Suprapubic skin (tissue), 4 donors: ENCODE measurements around the gene EHMT2. TPM values are rescaled to one million over a fixed set of nuclear protein-coding genes. Genes with fewer than 3 reads are reported as not detected.

Source experiments
- DNase-seq, 2 donors: peaks; one replicate each; pipeline ENCODE4 v3.0.0-alpha.2; 2019; ENCODE audit warnings: low spot score in 2 of 2
- H3K27ac ChIP-seq: fragments of 200-600 bp; sonication (generic); one replicate; pipeline ENCODE4 v1.5.1; 2019
- H3K27me3 ChIP-seq: fragments of 200-600 bp; sonication (generic); one replicate; pipeline ENCODE4 v1.5.1; 2019
- H3K36me3 ChIP-seq: fragments of 200-600 bp; sonication (generic); one replicate; pipeline ENCODE4 v1.5.1; 2019
- H3K4me1 ChIP-seq: fragments of 200-600 bp; sonication (generic); one replicate; pipeline ENCODE4 v1.5.1; 2019
- H3K4me3 ChIP-seq: fragments of 200-600 bp; sonication (generic); one replicate; pipeline ENCODE4 v1.5.1; 2019; ENCODE audit warnings: mild to moderate bottlenecking
- H3K9me3 ChIP-seq: fragments of 200-600 bp; sonication (generic); one replicate; pipeline ENCODE4 v1.5.1; 2019
- EP300 ChIP-seq: sonication (generic); formaldehyde crosslinking; IDR thresholded peaks from one replicate; pipeline ENCODE4 v1.6.1; 2017; ENCODE audit warnings: antibody characterized with exemption
- POLR2A ChIP-seq, 2 donors: fragments of 450-650 bp; IDR thresholded peaks; one replicate each; pipeline ENCODE4 v1.6.1; 2017; ENCODE audit warnings: antibody characterized with exemption in 2 of 2, mild to moderate bottlenecking in 2 of 2, moderate library complexity in 2 of 2
- POLR2AphosphoS5 ChIP-seq, 3 donors: sonication (generic); formaldehyde crosslinking; IDR thresholded peaks; one replicate each; pipeline ENCODE4 v1.6.1; 2017; ENCODE audit warnings: antibody characterized with exemption in 3 of 3
- WGBS: methylation state at CpG from one replicate; pipeline ENCODE4 v1.1.5; 2018; 5-methylcytosine and 5-hydroxymethylcytosine counted together
- total RNA-seq, 4 donors: library from RNA; depleted of rRNA; stranded (reverse); fragments of >200 nt; gene quantifications; one replicate each; pipeline ENCODE4 v1.1.0, GENCODE V29; 2016
- TF ChIP-seq, protein P1 (sequence below), 2 donors: fragments of 200-600 bp in 1 of 2; fragments of 450-650 bp in 1 of 2; sonication (generic) in 1 of 2; IDR thresholded peaks; one replicate each; pipeline ENCODE4 v1.5.1; 2016 to 2019; ENCODE audit warnings: antibody characterized with exemption in 2 of 2, mild to moderate bottlenecking in 1 of 2, moderate library complexity in 1 of 2

Gene EHMT2
- total RNA-seq, 4 donors from 2014 or later = 38.7 to 48.9 (median 42.9) TPM

GRCh38 chr6:31879143-31879542 lies 18.4 kb downstream of the EHMT2 start:
- no peaks in the 10 kb centered on the region for H3K4me1 ChIP-seq
- WGBS = 60% methylated on average over 13 of the region's 13 CpGs
- no peaks in the 10 kb centered on the region for H3K27me3 ChIP-seq
- TF ChIP-seq EP300 = no peak
- TF ChIP-seq, protein P1, sequence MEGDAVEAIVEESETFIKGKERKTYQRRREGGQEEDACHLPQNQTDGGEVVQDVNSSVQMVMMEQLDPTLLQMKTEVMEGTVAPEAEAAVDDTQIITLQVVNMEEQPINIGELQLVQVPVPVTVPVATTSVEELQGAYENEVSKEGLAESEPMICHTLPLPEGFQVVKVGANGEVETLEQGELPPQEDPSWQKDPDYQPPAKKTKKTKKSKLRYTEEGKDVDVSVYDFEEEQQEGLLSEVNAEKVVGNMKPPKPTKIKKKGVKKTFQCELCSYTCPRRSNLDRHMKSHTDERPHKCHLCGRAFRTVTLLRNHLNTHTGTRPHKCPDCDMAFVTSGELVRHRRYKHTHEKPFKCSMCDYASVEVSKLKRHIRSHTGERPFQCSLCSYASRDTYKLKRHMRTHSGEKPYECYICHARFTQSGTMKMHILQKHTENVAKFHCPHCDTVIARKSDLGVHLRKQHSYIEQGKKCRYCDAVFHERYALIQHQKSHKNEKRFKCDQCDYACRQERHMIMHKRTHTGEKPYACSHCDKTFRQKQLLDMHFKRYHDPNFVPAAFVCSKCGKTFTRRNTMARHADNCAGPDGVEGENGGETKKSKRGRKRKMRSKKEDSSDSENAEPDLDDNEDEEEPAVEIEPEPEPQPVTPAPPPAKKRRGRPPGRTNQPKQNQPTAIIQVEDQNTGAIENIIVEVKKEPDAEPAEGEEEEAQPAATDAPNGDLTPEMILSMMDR (IDR thresholded peaks at IDR 0.05) = no peak
- TF ChIP-seq POLR2AphosphoS5 (IDR thresholded peaks at IDR 0.05) = no peak
- H3K9me3 ChIP-seq = no peaks in the 10 kb centered on the region
- DNase-seq = no peak
- H3K36me3 ChIP-seq = peaks cover 46% of the 10 kb centered on the region
- H3K4me3 ChIP-seq = peak overlapping the region; percentile 5
- no peak overlapping the region for H3K27ac ChIP-seq

GRCh38 chr6:31878726-31879125 lies 18.8 kb downstream of the EHMT2 start, which contains the start of gene SLC44A4:
Gene SLC44A4 (minus strand): TSS chr6:31878997. CDS start chr6:31878980, 17 bp downstream.
- H3K4me1 ChIP-seq = no peaks in the 10 kb centered on the region
- no peak within 1 kb of the TSS for H3K27ac ChIP-seq
- WGBS = 48% methylated on average over 18 of the region's 18 CpGs
- no peaks in the 10 kb centered on the region for H3K9me3 ChIP-seq
- DNase-seq = no peak
- peaks cover 41% of the 10 kb centered on the region for H3K36me3 ChIP-seq
- no peaks in the 10 kb centered on the region for H3K27me3 ChIP-seq
- TF ChIP-seq EP300 (no peak), POLR2A (IDR thresholded peaks at IDR 0.05) (no peak), POLR2AphosphoS5 (IDR thresholded peaks at IDR 0.05) (no peak)
- TF ChIP-seq, protein P1 (IDR thresholded peaks at IDR 0.05) = no peak
- peak within 1 kb of the TSS; percentile 5 for H3K4me3 ChIP-seq

DNA sequence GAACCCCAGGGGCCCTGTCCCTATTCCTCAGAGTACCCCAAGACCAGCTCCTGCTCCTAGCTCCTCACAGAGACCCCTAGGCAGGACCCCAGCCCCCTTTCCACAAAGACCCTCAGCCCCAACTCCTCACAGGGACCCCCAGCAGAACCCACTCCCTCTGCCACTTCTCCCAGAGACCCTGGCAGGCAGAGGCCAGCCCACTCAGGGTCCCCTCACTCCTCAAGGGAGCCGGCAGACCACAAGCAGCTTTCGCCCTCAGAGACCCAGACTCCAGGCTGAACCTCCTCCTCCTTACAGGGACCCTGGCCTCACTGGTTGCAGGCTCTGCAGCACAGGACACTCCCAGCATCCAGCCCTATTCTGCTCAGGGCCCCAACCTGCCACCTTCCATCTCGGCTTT lies 19.3 kb downstream of the EHMT2 start:
- Histone ChIP-seq H3K36me3 (peaks cover 36% of the 10 kb centered on the region), H3K27ac (no peak overlapping the region), H3K4me1 (no peaks in the 10 kb centered on the region), H3K4me3 (no peak overlapping the region), H3K27me3 (no peaks in the 10 kb centered on the region), H3K9me3 (no peaks in the 10 kb centered on the region)
- TF ChIP-seq POLR2A (IDR thresholded peaks at IDR 0.05) (no peak), POLR2AphosphoS5 (IDR thresholded peaks at IDR 0.05) (no peak), EP300 (no peak)
- TF ChIP-seq, protein P1 (IDR thresholded peaks at IDR 0.05) = no peak
- no peak for DNase-seq
- 87% methylated on average over 3 of the region's 3 CpGs for WGBS

- peaks cover 31% of the 10 kb centered on the region for H3K36me3 ChIP-seq
- no peak for DNase-seq
- H3K9me3 ChIP-seq = no peaks in the 10 kb centered on the region
- no peaks in the 10 kb centered on the region for H3K4me1 ChIP-seq
- 70% methylated on average over 8 of the region's 10 CpGs for WGBS
- TF ChIP-seq EP300 (no peak), POLR2AphosphoS5 (IDR thresholded peaks at IDR 0.05) (no peak), POLR2A (IDR thresholded peaks at IDR 0.05) (no peak)
- TF ChIP-seq, protein P1 (IDR thresholded peaks at IDR 0.05) = no peak
- no peak overlapping the region for H3K27ac ChIP-seq
- no peaks in the 10 kb centered on the region for H3K27me3 ChIP-seq
- no peak overlapping the region for H3K4me3 ChIP-seq
Observed at GRCh38 chr6:31877651-31878161, 19.8 kb downstream of the EHMT2 start.

DNA sequence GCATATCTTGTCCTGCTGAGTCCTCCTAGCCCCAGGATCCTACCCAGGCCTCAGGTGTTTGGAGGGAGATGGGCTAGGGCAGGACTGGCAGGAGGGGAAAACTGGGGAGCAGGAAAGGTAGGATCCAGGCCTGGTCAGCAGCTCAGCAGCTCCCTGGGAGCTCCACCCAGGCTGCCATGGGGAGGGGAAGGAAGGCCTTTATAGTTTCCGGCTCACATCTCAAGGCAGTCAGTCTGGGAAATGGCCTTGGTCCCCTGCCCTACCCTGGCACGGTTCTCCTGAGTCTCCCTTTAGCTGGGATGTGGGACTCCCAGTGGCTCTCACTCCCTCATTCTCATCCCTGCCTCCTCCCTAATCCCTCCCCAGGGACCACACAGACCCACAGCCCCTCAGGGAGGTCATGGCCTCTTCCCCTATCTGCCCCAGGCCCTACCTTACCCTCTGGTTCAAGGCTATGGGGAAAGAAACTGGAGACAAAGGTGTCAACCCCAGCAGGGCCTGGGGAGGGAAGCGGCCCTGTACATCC lies 20.3 kb downstream of the EHMT2 start:
- 40% methylated on average over 2 of the region's 3 CpGs for WGBS
- H3K27ac ChIP-seq = no peak overlapping the region
- no peaks in the 10 kb centered on the region for H3K4me1 ChIP-seq
- H3K27me3 ChIP-seq = no peaks in the 10 kb centered on the region
- H3K9me3 ChIP-seq = no peaks in the 10 kb centered on the region
- H3K4me3 ChIP-seq = no peak overlapping the region
- peaks cover 26% of the 10 kb centered on the region for H3K36me3 ChIP-seq
- no peak for DNase-seq
- TF ChIP-seq, protein P1 (IDR thresholded peaks at IDR 0.05) = no peak
- TF ChIP-seq EP300 (no peak), POLR2AphosphoS5 (IDR thresholded peaks at IDR 0.05) (no peak), POLR2A (IDR thresholded peaks at IDR 0.05) (no peak)
